HG03439 (cell line): Measurements from ENCODE around the gene MYOF.
"Not testable (repeated sequence)": the region's sequence is repeated elsewhere in the genome, so short reads cannot be mapped to it uniquely, and the experiment has no call there.

Experiments
- ATAC-seq: cut with Tn5 transposase; IDR thresholded peaks from one replicate; pipeline ENCODE4 v1.9.1; 2021; ENCODE audit warnings: mild to moderate bottlenecking, moderate library complexity; ENCODE audit not compliant: unreplicated experiment

The MYOF gene

GRCh38 chr10:93461109-93461806 lies 20.9 kb downstream of the MYOF start:
- ATAC-seq, result no peak

- ATAC-seq, result no peak
Observed at GRCh38 chr10:93459466-93459865, 22.7 kb downstream of the MYOF start.

GRCh38 chr10:93458821-93459257 lies 23.3 kb downstream of the MYOF start:
- ATAC-seq, result no peak

GRCh38 chr10:93457511-93457910 lies 24.6 kb downstream of the MYOF start:
- ATAC-seq, result no peak

GRCh38 chr10:93456480-93456879 lies 25.7 kb downstream of the MYOF start:
- ATAC-seq, result no peak

- no peak for ATAC-seq
Observed at GRCh38 chr10:93454736-93455135, 27.4 kb downstream of the MYOF start.

- no peak for ATAC-seq
Observed at GRCh38 chr10:93454146-93454545, 28.0 kb downstream of the MYOF start.

- no peak for ATAC-seq
Observed at GRCh38 chr10:93452143-93452542, 30.0 kb downstream of the MYOF start.

- ATAC-seq, result no peak
Observed at GRCh38 chr10:93451244-93451947, 30.7 kb downstream of the MYOF start.

- no peak for ATAC-seq
Observed at GRCh38 chr10:93447970-93448369, 34.2 kb downstream of the MYOF start.

- no peak for ATAC-seq
Observed at GRCh38 chr10:93447019-93447418, 35.1 kb downstream of the MYOF start.

- ATAC-seq, result no peak
Observed at GRCh38 chr10:93445978-93446720, 36.0 kb downstream of the MYOF start.

- ATAC-seq, result no peak
Observed at GRCh38 chr10:93445097-93445960, 36.8 kb downstream of the MYOF start.

GRCh38 chr10:93443481-93443880 lies 38.7 kb downstream of the MYOF start:
- no peak for ATAC-seq

GRCh38 chr10:93442721-93443120 lies 39.4 kb downstream of the MYOF start:
- ATAC-seq, result not testable (repeated sequence)

- ATAC-seq, result no peak
Observed at GRCh38 chr10:93440591-93441091, 41.5 kb downstream of the MYOF start.

- no peak for ATAC-seq
Observed at GRCh38 chr10:93438613-93439253, 43.4 kb downstream of the MYOF start.

- ATAC-seq, result no peak
Observed at GRCh38 chr10:93437946-93438612, 44.1 kb downstream of the MYOF start.

GRCh38 chr10:93437086-93437945 lies 44.8 kb downstream of the MYOF start:
- ATAC-seq, result no peak
